Keratinocyte (primary cell): ENCODE measurements around the gene RNASE12. TPM values are rescaled to one million over a fixed set of nuclear protein-coding genes. Genes with fewer than 3 reads are reported as not detected.
"Not testable (repeated sequence)": the region's sequence is repeated elsewhere in the genome, so short reads cannot be mapped to it uniquely, and the experiment has no call there.

Experiments
- DNase-seq: peaks from one replicate; pipeline ENCODE4 v3.0.0-alpha.2; 2011; ENCODE audit warnings: low read depth, missing footprints, low spot score
- FAIRE-seq: peaks from 2 replicates; lab custom pipeline; 2011; peaks lifted over from hg19 to GRCh38; lab: Jason Lieb, UNC
- H2AFZ ChIP-seq: 2 replicates; pipeline ENCODE4 v1.6.0; 2012; ENCODE audit warnings: low read length, control low read depth, inconsistent platforms; ENCODE audit not compliant: control insufficient read depth
- H3K27ac ChIP-seq: 2 replicates; pipeline ENCODE4 v1.5.1; 2011; ENCODE audit warnings: low read length; ENCODE audit not compliant: control insufficient read depth, insufficient read depth
- H3K27me3 ChIP-seq: 3 replicates; pipeline ENCODE4 v1.6.0; 2011; ENCODE audit warnings: low read length; ENCODE audit not compliant: control insufficient read depth, insufficient read depth; ENCODE audit errors: extremely low read depth
- H3K36me3 ChIP-seq, 2 experiments: 2 replicates in 1 of 2; 3 replicates in 1 of 2; pipeline ENCODE4 v1.5.1; 2011; ENCODE audit warnings: low read length in 2 of 2, mild to moderate bottlenecking in 1 of 2; ENCODE audit not compliant: control insufficient read depth in 2 of 2, insufficient read depth in 2 of 2; ENCODE audit errors: extremely low read depth in 1 of 2
- H3K4me1 ChIP-seq: 3 replicates; pipeline ENCODE4 v1.5.1; 2011; ENCODE audit warnings: low read length; ENCODE audit not compliant: control insufficient read depth, insufficient read depth; ENCODE audit errors: extremely low read depth
- H3K4me2 ChIP-seq: 3 replicates; pipeline ENCODE4 v1.6.0; 2011; ENCODE audit warnings: low read depth, low read length; ENCODE audit not compliant: control insufficient read depth, insufficient read depth; ENCODE audit errors: extremely low read depth
- H3K4me3 ChIP-seq, 3 experiments: fragments of 200-600 bp in 1 of 3; sonication (generic) in 1 of 3; 2 replicates in 2 of 3; 3 replicates in 1 of 3; pipeline ENCODE4 v1.5.1; 2011 to 2016; ENCODE audit warnings: low read length in 3 of 3, mild to moderate bottlenecking in 3 of 3, control low read depth in 2 of 3, inconsistent platforms in 1 of 3, low read depth in 1 of 3, mixed read lengths in 1 of 3, mixed run types in 1 of 3, moderate library complexity in 1 of 3; ENCODE audit not compliant: control insufficient read depth in 2 of 3, insufficient read depth in 2 of 3; ENCODE audit errors: extremely low read depth in 1 of 3
- H3K79me2 ChIP-seq: 2 replicates; pipeline ENCODE4 v1.6.0; 2012; ENCODE audit warnings: low read length; ENCODE audit not compliant: control insufficient read depth, insufficient read depth
- H3K9ac ChIP-seq: 3 replicates; pipeline ENCODE4 v1.6.0; 2011; ENCODE audit warnings: low read length; ENCODE audit not compliant: control insufficient read depth, insufficient read depth; ENCODE audit errors: extremely low read depth
- H3K9me1 ChIP-seq: 3 replicates; pipeline ENCODE4 v1.6.0; 2011; ENCODE audit warnings: low read length; ENCODE audit not compliant: control insufficient read depth, insufficient read depth; ENCODE audit errors: extremely low read depth
- H3K9me3 ChIP-seq: 2 replicates; pipeline ENCODE4 v1.5.1; 2012; ENCODE audit warnings: low read depth, low read length; ENCODE audit not compliant: control insufficient read depth
- H4K20me1 ChIP-seq: 3 replicates; pipeline ENCODE4 v1.6.0; 2011; ENCODE audit warnings: low read length; ENCODE audit not compliant: control insufficient read depth, insufficient read depth; ENCODE audit errors: extremely low read depth
- EZH2 ChIP-seq: IDR thresholded peaks from one replicate; pipeline ENCODE4 v1.6.1; 2012; ENCODE audit warnings: inconsistent platforms, mild to moderate bottlenecking, low read length, moderate library complexity
- dilution Hi-C: fragments of 300-500 bp; cut with MboI; formaldehyde crosslinking; loops from one replicate; pipeline ENCODE4 v1.7.0; 2020; ENCODE audit warnings: low sequenced_read_pairs; ENCODE audit not compliant: extremely low pct_ligation_motif_present
- polyA plus RNA-seq, 5 experiments: library from polyadenylated mRNA; depleted of rRNA in 3 of 5; stranded (reverse) in 3 of 5; stranded (forward) in 1 of 5; unstranded in 1 of 5; fragments of >200 nt; gene quantifications; 1 replicate in 1 of 5; 2 replicates in 3 of 5; 3 replicates in 1 of 5; pipeline versions ENCODE4 v1.2.1 to v1.2.3, GENCODE V29; 2011 to 2012; ENCODE audit warnings: missing spikeins in 2 of 5, low read depth in 1 of 5, low replicate concordance in 1 of 5
- TF ChIP-seq, protein P1 (sequence below), 3 experiments: IDR thresholded peaks in 1 of 3; conservative IDR thresholded peaks in 1 of 3; optimal IDR thresholded peaks in 1 of 3; 2 replicates in 2 of 3; 3 replicates in 1 of 3; pipeline versions ENCODE3 to v1.5.1; 2011; ENCODE audit warnings: low read length in 3 of 3, mild to moderate bottlenecking in 3 of 3, moderate library complexity in 2 of 3, control low read depth in 1 of 3, inconsistent platforms in 1 of 3; ENCODE audit not compliant: insufficient read depth in 2 of 3; ENCODE audit errors: extremely low read depth in 1 of 3

RNASE12 gene
- polyA plus RNA-seq, 1 donor (not counting 4 experiments of a cell fraction or from before 2014, with no cell fraction given) = not detected

GRCh38 chr14:20620798-20621478, 29.8 kb upstream of the RNASE12 start:
- H3K4me1 ChIP-seq = no peaks in the 10 kb centered on the region
- DNase-seq = no peak

DNA sequence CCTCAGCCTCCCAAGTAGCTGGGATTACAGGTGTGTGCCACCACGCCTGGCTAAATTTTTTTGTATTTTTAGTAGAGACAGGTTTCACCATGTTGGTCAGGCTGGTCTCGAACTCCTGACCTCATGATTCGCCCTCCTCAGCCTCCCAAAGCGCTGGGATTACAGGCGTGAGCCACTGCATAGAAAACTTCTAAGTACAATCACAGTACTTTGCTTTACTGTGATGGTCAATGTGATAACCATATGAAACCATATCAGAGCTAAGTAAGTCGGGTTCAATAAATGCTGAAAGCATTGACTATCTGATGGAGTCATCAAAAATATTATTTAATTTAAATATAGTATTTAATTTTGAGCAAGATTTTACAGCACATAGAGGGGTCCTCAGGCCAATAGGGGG, 28.5 kb upstream of the RNASE12 start:
- H3K79me2 ChIP-seq, H3K9ac ChIP-seq, DNase-seq, dilution Hi-C loops, H3K4me2 ChIP-seq, H3K9me1 ChIP-seq, H3K4me3 ChIP-seq, H3K27me3 ChIP-seq, H3K27ac ChIP-seq, H2AFZ ChIP-seq, H4K20me1 ChIP-seq, H3K36me3 ChIP-seq, H3K4me1 ChIP-seq, FAIRE-seq, H3K9me3 ChIP-seq: not testable (repeated sequence)

More at GRCh38 chr14:20620798-20621478, 29.8 kb upstream of the RNASE12 start:
- H3K4me3 ChIP-seq = no peak overlapping the region
- H3K79me2 ChIP-seq = no peaks in the 10 kb centered on the region
- no peaks in the 10 kb centered on the region for H3K27me3 ChIP-seq
- H3K4me2 ChIP-seq = no peak overlapping the region
- no peaks in the 10 kb centered on the region for H3K9me3 ChIP-seq
- no peak overlapping the region for H3K9ac ChIP-seq
- H3K36me3 ChIP-seq = no peaks in the 10 kb centered on the region
- H4K20me1 ChIP-seq = no peaks in the 10 kb centered on the region
- H3K9me1 ChIP-seq = no peaks in the 10 kb centered on the region
- no peak overlapping the region for H2AFZ ChIP-seq
- no peak for TF ChIP-seq EZH2
- TF ChIP-seq, protein P1, sequence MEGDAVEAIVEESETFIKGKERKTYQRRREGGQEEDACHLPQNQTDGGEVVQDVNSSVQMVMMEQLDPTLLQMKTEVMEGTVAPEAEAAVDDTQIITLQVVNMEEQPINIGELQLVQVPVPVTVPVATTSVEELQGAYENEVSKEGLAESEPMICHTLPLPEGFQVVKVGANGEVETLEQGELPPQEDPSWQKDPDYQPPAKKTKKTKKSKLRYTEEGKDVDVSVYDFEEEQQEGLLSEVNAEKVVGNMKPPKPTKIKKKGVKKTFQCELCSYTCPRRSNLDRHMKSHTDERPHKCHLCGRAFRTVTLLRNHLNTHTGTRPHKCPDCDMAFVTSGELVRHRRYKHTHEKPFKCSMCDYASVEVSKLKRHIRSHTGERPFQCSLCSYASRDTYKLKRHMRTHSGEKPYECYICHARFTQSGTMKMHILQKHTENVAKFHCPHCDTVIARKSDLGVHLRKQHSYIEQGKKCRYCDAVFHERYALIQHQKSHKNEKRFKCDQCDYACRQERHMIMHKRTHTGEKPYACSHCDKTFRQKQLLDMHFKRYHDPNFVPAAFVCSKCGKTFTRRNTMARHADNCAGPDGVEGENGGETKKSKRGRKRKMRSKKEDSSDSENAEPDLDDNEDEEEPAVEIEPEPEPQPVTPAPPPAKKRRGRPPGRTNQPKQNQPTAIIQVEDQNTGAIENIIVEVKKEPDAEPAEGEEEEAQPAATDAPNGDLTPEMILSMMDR (optimal IDR thresholded peaks at IDR 0.05 in 1 of 3, IDR thresholded peaks at IDR 0.05 in 1 of 3, conservative IDR thresholded peaks at IDR 0.05 in 1 of 3; ENCODE audit: extremely low read depth in 1 of 3, insufficient read depth in 2 of 3, low read length in 3 of 3) = no peak
- dilution Hi-C loops = no loop called here
- no peak overlapping the region for H3K27ac ChIP-seq
- no peak for FAIRE-seq
